IPS-20b (cell line): ENCODE measurements around the gene LYRM1.
"Not testable (repeated sequence)": the region's sequence is repeated elsewhere in the genome, so short reads cannot be mapped to it uniquely, and the experiment has no call there.

Experiments used
- H3K27ac ChIP-seq: one replicate; pipeline ENCODE4 v1.5.1; 2013; ENCODE audit warnings: low read length
- H3K27me3 ChIP-seq: 2 replicates; pipeline ENCODE4 v1.6.1; 2013; ENCODE audit warnings: mild to moderate bottlenecking, low read length, inconsistent platforms; ENCODE audit not compliant: insufficient read depth
- H3K36me3 ChIP-seq: 2 replicates; pipeline ENCODE4 v1.6.1; 2013; ENCODE audit warnings: low read depth, mild to moderate bottlenecking, inconsistent platforms, low read length, moderate library complexity; ENCODE audit not compliant: insufficient read depth
- H3K4me1 ChIP-seq: 2 replicates; pipeline ENCODE4 v1.6.1; 2013; ENCODE audit warnings: mild to moderate bottlenecking, control low read depth, inconsistent platforms, low read length, moderate library complexity; ENCODE audit not compliant: insufficient read depth
- H3K4me3 ChIP-seq: 2 replicates; pipeline ENCODE4 v1.5.1; 2013; ENCODE audit warnings: mild to moderate bottlenecking, low read length, inconsistent platforms
- H3K9ac ChIP-seq: 2 replicates; pipeline ENCODE4 v1.6.1; 2013; ENCODE audit warnings: low read depth, mild to moderate bottlenecking, inconsistent platforms, low read length, moderate library complexity
- H3K9me3 ChIP-seq: 2 replicates; pipeline ENCODE4 v1.6.1; 2013; ENCODE audit warnings: mild to moderate bottlenecking, low read depth, low read length, inconsistent platforms; ENCODE audit not compliant: insufficient read depth

LYRM1 gene, protein sequence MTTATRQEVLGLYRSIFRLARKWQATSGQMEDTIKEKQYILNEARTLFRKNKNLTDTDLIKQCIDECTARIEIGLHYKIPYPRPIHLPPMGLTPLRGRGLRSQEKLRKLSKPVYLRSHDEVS

DNA sequence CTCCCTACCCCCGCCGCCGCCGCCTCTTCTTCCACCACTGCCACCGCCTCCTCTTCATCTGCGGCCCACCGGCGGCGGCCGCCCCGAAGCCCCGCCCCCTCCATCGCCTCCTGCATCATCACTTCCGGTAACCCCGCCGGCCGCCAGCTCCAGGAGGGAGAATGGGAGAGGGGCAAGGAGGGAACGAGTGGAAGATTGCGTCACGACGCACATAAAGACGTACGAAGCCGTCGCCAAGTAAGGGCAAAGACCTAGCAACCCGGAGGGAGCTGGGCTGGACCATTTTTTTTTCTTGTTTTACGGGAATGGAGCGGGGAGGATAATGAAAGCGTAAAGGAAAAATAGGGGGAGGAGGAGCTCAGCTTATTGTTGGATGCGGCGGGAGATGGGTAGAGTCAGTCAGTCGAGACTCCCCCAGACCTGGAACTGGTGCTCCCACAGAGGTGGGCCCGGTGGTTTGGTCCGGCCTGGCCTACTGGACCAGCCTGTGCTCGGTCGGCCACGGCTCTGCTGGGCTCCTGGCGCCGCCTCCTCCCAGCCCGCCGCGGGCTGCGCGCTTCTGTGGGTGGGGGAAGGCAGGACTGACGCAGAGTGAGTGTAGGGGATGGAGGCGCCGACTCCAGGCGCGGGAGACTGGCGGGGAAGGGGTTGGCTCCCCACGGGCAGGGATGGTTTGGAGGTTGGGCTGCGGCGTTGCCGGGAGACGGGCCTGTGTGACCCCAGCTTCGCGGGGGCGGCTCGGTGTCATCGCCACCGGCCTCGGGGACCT is at the start of gene LYRM1, which contains the start of gene DCUN1D3:
LYRM1 (plus strand) TSS at position 473 of the 769 bp plus-strand sequence. CDS start 14,785 bp downstream, outside the sequence.
DCUN1D3 (minus strand) TSS at position 60 of the 769 bp plus-strand sequence. CDS start 37,820 bp downstream, outside the sequence.
- Histone ChIP-seq H3K9me3 (no peaks in the 10 kb centered on the region), H3K36me3 (peaks cover 29% of the 10 kb centered on the region), H3K27me3 (no peaks in the 10 kb centered on the region), H3K4me3 (peak within 1 kb of the TSS; percentile 93), H3K4me1 (peaks cover 13% of the 10 kb centered on the region; the same call in 1 of the 2 replicates), H3K9ac (peak within 1 kb of the TSS; percentile 96), H3K27ac (peak within 1 kb of the TSS; percentile 92)

- Histone ChIP-seq H3K4me1 (no peaks in the 10 kb centered on the region), H3K27ac (no peak overlapping the region), H3K4me3 (no peak overlapping the region), H3K36me3 (peaks cover 9% of the 10 kb centered on the region; the same call in 1 of the 2 replicates), H3K9me3 (no peaks in the 10 kb centered on the region), H3K9ac (no peak overlapping the region), H3K27me3 (no peaks in the 10 kb centered on the region)
Observed at GRCh38 chr16:20850981-20851380, 49.6 kb upstream of the LYRM1 start.

DNA sequence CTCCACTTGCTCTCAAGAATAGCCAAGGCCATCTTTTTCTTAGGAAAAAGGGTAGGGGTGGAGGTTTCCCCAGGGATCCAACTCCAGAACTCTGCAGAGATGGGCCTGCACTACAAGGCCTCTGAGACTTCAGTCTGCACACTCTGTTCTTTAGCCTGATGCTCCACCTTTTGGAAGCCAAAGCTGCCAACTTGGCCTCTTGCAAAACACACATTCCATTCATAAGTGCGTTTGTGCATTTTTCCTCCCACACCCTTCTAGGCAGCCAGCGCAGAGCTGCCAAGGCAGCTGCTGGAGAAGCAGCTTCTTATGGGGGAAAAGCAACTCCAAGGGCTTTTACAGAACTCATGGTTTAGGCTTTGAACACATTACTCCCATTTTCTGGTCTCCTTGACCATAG is 49.0 kb upstream of the LYRM1 start:
- Histone ChIP-seq H3K36me3 (peaks cover 3% of the 10 kb centered on the region; the same call in 1 of the 2 replicates), H3K4me3 (no peak overlapping the region), H3K4me1 (no peaks in the 10 kb centered on the region), H3K9me3 (no peaks in the 10 kb centered on the region), H3K27me3 (no peaks in the 10 kb centered on the region), H3K27ac (no peak overlapping the region), H3K9ac (no peak overlapping the region)

GRCh38 chr16:20853143-20853542 is 47.4 kb upstream of the LYRM1 start:
- Histone ChIP-seq H3K27ac (no peak overlapping the region), H3K9ac (no peak overlapping the region), H3K4me3 (no peak overlapping the region), H3K9me3 (no peaks in the 10 kb centered on the region), H3K36me3 (no peaks in the 10 kb centered on the region), H3K4me1 (no peaks in the 10 kb centered on the region), H3K27me3 (no peaks in the 10 kb centered on the region)

- Histone ChIP-seq H3K9me3 (no peaks in the 10 kb centered on the region), H3K27ac (no peak overlapping the region), H3K4me1 (peaks cover 3% of the 10 kb centered on the region; the same call in 1 of the 2 replicates), H3K36me3 (no peaks in the 10 kb centered on the region), H3K4me3 (no peak overlapping the region), H3K9ac (no peak overlapping the region), H3K27me3 (no peaks in the 10 kb centered on the region)
Observed at GRCh38 chr16:20853981-20854620, 46.5 kb upstream of the LYRM1 start.

- H3K27ac ChIP-seq, result no peak overlapping the region
- no peak overlapping the region for H3K4me3 ChIP-seq
- peaks cover 11% of the 10 kb centered on the region; the same call in 1 of the 2 replicates for H3K4me1 ChIP-seq
- no peaks in the 10 kb centered on the region for H3K9me3 ChIP-seq
- no peak overlapping the region for H3K9ac ChIP-seq
- no peaks in the 10 kb centered on the region for H3K27me3 ChIP-seq
- H3K36me3 ChIP-seq, result peaks cover 5% of the 10 kb centered on the region; the same call in 1 of the 2 replicates
Observed at GRCh38 chr16:20854963-20855362, 45.6 kb upstream of the LYRM1 start.

GRCh38 chr16:20857281-20857680 is 43.3 kb upstream of the LYRM1 start:
- H3K36me3 ChIP-seq, result peaks cover 22% of the 10 kb centered on the region
- H3K27ac ChIP-seq, result no peak overlapping the region

GRCh38 chr16:20859229-20859628 is 41.3 kb upstream of the LYRM1 start:
- no peaks in the 10 kb centered on the region for H3K27me3 ChIP-seq
- peaks cover 14% of the 10 kb centered on the region; the same call in 1 of the 2 replicates for H3K4me1 ChIP-seq
- no peak overlapping the region; the same call in 1 of the 2 replicates for H3K9ac ChIP-seq
- peaks cover 22% of the 10 kb centered on the region for H3K36me3 ChIP-seq
- no peaks in the 10 kb centered on the region for H3K9me3 ChIP-seq
- H3K4me3 ChIP-seq, result no peak overlapping the region
- peak overlapping the region; percentile 53 for H3K27ac ChIP-seq

More at GRCh38 chr16:20857281-20857680, 43.3 kb upstream of the LYRM1 start:
- Histone ChIP-seq H3K4me1 (peaks cover 11% of the 10 kb centered on the region; the same call in 1 of the 2 replicates), H3K9me3 (no peaks in the 10 kb centered on the region), H3K4me3 (no peak overlapping the region), H3K9ac (no peak overlapping the region), H3K27me3 (no peaks in the 10 kb centered on the region)

- H3K4me3 ChIP-seq, result no peak overlapping the region
- no peaks in the 10 kb centered on the region for H3K9me3 ChIP-seq
- peaks cover 22% of the 10 kb centered on the region for H3K36me3 ChIP-seq
- peaks cover 14% of the 10 kb centered on the region; the same call in 1 of the 2 replicates for H3K4me1 ChIP-seq
- no peaks in the 10 kb centered on the region for H3K27me3 ChIP-seq
- H3K9ac ChIP-seq, result no peak overlapping the region; the same call in 1 of the 2 replicates
- peak overlapping the region; percentile 53 for H3K27ac ChIP-seq
Observed at GRCh38 chr16:20859699-20860098, 40.9 kb upstream of the LYRM1 start.

DNA sequence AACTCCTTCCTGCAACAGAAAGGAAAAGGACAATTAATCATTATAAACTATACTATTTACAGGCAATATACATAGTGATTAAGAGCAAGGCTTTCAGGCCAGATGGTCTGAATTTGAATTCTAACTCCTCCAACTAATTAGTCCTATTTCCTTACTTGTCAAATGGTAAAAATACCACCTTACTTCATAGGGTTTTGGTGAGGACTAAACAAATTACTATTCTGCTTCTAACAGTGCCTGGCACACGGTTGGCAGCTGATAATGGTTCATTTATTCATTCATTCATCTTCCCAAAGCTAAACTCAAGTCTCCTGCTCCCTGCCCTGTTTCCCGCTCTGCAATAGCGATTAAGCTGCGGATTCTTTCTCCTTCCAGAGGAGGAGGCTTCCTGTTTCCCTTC is 40.2 kb upstream of the LYRM1 start:
- H3K9ac ChIP-seq, result no peak overlapping the region; the same call in 1 of the 2 replicates
- H3K9me3 ChIP-seq, result no peaks in the 10 kb centered on the region
- no peaks in the 10 kb centered on the region for H3K27me3 ChIP-seq
- no peak overlapping the region for H3K4me3 ChIP-seq
- H3K27ac ChIP-seq, result no peak overlapping the region
- H3K36me3 ChIP-seq, result peaks cover 22% of the 10 kb centered on the region
- peaks cover 14% of the 10 kb centered on the region; the same call in 1 of the 2 replicates for H3K4me1 ChIP-seq

DNA sequence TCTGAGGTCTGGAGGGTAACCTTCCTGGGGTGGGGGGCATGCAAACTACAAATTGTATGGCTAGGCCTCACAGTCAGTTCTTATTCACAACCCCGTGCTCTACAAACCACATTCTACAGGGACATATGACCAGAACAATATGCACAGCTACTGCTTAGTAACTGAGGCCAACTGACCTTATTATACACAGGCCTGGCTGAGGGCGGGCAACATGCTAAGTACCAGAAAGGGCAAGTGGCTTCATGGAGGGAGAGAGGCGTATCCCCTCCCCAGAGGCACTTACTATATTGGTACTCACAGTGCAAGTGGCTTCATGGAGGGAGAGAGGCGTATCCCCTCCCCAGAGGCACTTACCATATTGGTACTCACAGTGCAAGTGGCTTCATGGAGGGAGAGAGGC is 39.6 kb upstream of the LYRM1 start:
- Histone ChIP-seq H3K4me1 (peaks cover 14% of the 10 kb centered on the region; the same call in 1 of the 2 replicates), H3K36me3 (peaks cover 22% of the 10 kb centered on the region)
- H3K9ac ChIP-seq, H3K9me3 ChIP-seq, H3K27ac ChIP-seq, H3K27me3 ChIP-seq, H3K4me3 ChIP-seq: not testable (repeated sequence)
